B cell (primary cell): ENCODE data around the gene TNFSF8. TPM values are rescaled to one million over a fixed set of nuclear protein-coding genes. Genes with fewer than 3 reads are reported as not detected.

Source experiments
- ATAC-seq: fragments of 200-7000 bp; cut with Tn5 transposase; one replicate; pipeline ENCODE4 v1.10.0; 2021; ENCODE audit warnings: low read depth, mild to moderate bottlenecking, moderate number of reproducible peaks, moderate library complexity
- CTCF ChIA-PET: fragments of 350-600 bp; sonication (Branson Sonifier 250); formaldehyde crosslinking; loops from one replicate; lab custom pipeline; 2021; ENCODE audit warnings: antibody characterized with exemption, inconsistent platforms; lab: Charles Lee
- POLR2A ChIA-PET: fragments of 350-600 bp; sonication (Branson Sonifier 250); formaldehyde crosslinking; loops from one replicate; lab custom pipeline; 2021; ENCODE audit warnings: antibody characterized with exemption; lab: Charles Lee
- DNase-seq: peaks from one replicate; pipeline ENCODE4 v3.0.0; 2013
- H2AFZ ChIP-seq: 2 replicates; pipeline ENCODE4 v1.6.1; 2012; ENCODE audit warnings: mild to moderate bottlenecking, low read depth, low read length; ENCODE audit not compliant: insufficient read depth, poor library complexity, severe bottlenecking
- H3K27ac ChIP-seq, 2 donors: 1 replicate in 1 of 2; 2 replicates in 1 of 2; pipeline ENCODE4 v1.5.1; 2012 to 2013; ENCODE audit warnings: low read length in 2 of 2, mild to moderate bottlenecking in 2 of 2, moderate library complexity in 1 of 2
- H3K27me3 ChIP-seq, 4 experiments: fragments of 200-600 bp in 1 of 4; sonication (generic) in 1 of 4; replicated peaks in 1 of 4; 1 replicate in 2 of 4; 2 replicates in 2 of 4; pipeline versions ENCODE4 v1.6.1 to v1.7.0; 2013 to 2016; ENCODE audit warnings: low read length in 3 of 4, mild to moderate bottlenecking in 2 of 4, mixed read lengths in 1 of 4, moderate library complexity in 1 of 4; ENCODE audit not compliant: insufficient read depth in 4 of 4, control insufficient read depth in 3 of 4; ENCODE audit errors: control extremely low read depth in 1 of 4
- H3K36me3 ChIP-seq, 2 experiments: replicated peaks in 1 of 2; 1 replicate in 1 of 2; 2 replicates in 1 of 2; pipeline versions ENCODE4 v1.6.1 to v1.7.1; 2013; ENCODE audit warnings: low read length in 1 of 2; ENCODE audit not compliant: insufficient read depth in 2 of 2, control insufficient read depth in 1 of 2; ENCODE audit errors: control extremely low read depth in 1 of 2, extremely low read depth in 1 of 2
- H3K4me1 ChIP-seq, 2 donors: fragments of 200-600 bp in 1 of 2; sonication (generic) in 1 of 2; 1 replicate in 1 of 2; 2 replicates in 1 of 2; pipeline versions ENCODE4 v1.5.1 to v1.6.1; 2013 to 2017; ENCODE audit warnings: low read length in 2 of 2; ENCODE audit not compliant: control insufficient read depth in 2 of 2, insufficient read depth in 2 of 2
- H3K4me2 ChIP-seq: replicated peaks from 2 replicates; pipeline ENCODE3; 2012; ENCODE audit warnings: mild to moderate bottlenecking, low read depth, low read length; ENCODE audit not compliant: poor library complexity, severe bottlenecking
- H3K4me3 ChIP-seq, 5 experiments: fragments of 200-600 bp in 1 of 5; sonication (generic) in 1 of 5; 1 replicate in 3 of 5; 2 replicates in 2 of 5; pipeline versions ENCODE4 v1.5.1 to v1.7.0; 2011 to 2016; ENCODE audit warnings: low read length in 4 of 5, mild to moderate bottlenecking in 4 of 5, low read depth in 2 of 5, control low read depth in 1 of 5, moderate library complexity in 1 of 5; ENCODE audit not compliant: insufficient read depth in 1 of 5; ENCODE audit errors: control extremely low read depth in 1 of 5, extremely low read depth in 1 of 5
- H3K79me2 ChIP-seq: fragments of 200-600 bp; sonication (generic); one replicate; pipeline ENCODE4 v1.6.0; 2016; ENCODE audit warnings: low read length; ENCODE audit not compliant: control insufficient read depth, insufficient read depth
- H3K9ac ChIP-seq: fragments of 200-600 bp; sonication (generic); 2 replicates; pipeline ENCODE4 v1.6.1; 2017; ENCODE audit warnings: mild to moderate bottlenecking, low read length, moderate library complexity
- H3K9me3 ChIP-seq, 3 donors: one replicate each; pipeline versions ENCODE4 v1.6.1 to v1.7.1; 2013; ENCODE audit warnings: low read length in 2 of 3; ENCODE audit not compliant: control insufficient read depth in 2 of 3, insufficient read depth in 1 of 3; ENCODE audit errors: control extremely low read depth in 1 of 3
- H4K20me1 ChIP-seq: 2 replicates; pipeline ENCODE4 v1.6.0; 2012; ENCODE audit warnings: mild to moderate bottlenecking, low read length; ENCODE audit not compliant: insufficient read depth, control insufficient read depth, poor library complexity, severe bottlenecking
- H3K27ac Mint-ChIP-seq: one replicate; pipeline ENCODE4 v1.8.0; 2021; ENCODE audit warnings: mixed read lengths
- H3K27me3 Mint-ChIP-seq: one replicate; pipeline ENCODE4 v1.8.0; 2021; ENCODE audit warnings: mixed read lengths
- H3K4me1 Mint-ChIP-seq: one replicate; pipeline ENCODE4 v1.8.0; 2021; ENCODE audit warnings: mixed read lengths
- H3K4me3 Mint-ChIP-seq: one replicate; pipeline ENCODE4 v1.8.0; 2021; ENCODE audit warnings: mixed read lengths
- H3K9me3 Mint-ChIP-seq: one replicate; pipeline ENCODE4 v1.8.0; 2022; ENCODE audit warnings: mixed read lengths; ENCODE audit not compliant: insufficient read depth
- EZH2 ChIP-seq: IDR thresholded peaks from 2 replicates; pipeline ENCODE4 v1.6.1; 2012; ENCODE audit warnings: borderline replicate concordance, low read depth, mild to moderate bottlenecking, moderate library complexity, low read length; ENCODE audit not compliant: insufficient read depth, poor library complexity, severe bottlenecking
- WGBS: methylation state at CpG from one replicate; pipeline ENCODE4 v1.1.5; 2013; ENCODE audit warnings: missing lambda C conversion rate; ENCODE audit not compliant: insufficient coverage; 5-methylcytosine and 5-hydroxymethylcytosine counted together
- intact Hi-C: fragments of 100-400 bp; cut with micrococcal nuclease; formaldehyde crosslinking; loops from one replicate; pipeline ENCODE4 v1.10.0; 2022
- polyA plus RNA-seq: library from polyadenylated mRNA; depleted of rRNA; stranded (reverse); fragments of >200 nt; gene quantifications from 2 replicates; pipeline ENCODE4 v1.2.3, GENCODE V29; 2012
- total RNA-seq, 2 donors: library from RNA; stranded (reverse); fragments of 120-200 nt in 1 of 2; gene quantifications; 1 replicate in 1 of 2; 2 replicates in 1 of 2; pipeline versions ENCODE4 v1.2.3 to v1.2.4, GENCODE V29; 2013 to 2022
- TF ChIP-seq, protein P1 (sequence below): fragments of 200-600 bp; IDR thresholded peaks from one replicate; pipeline ENCODE4 v1.8.0; 2022; ENCODE audit warnings: antibody characterized with exemption, mild to moderate bottlenecking

TNFSF8 gene
- total and polyA plus RNA-seq, 2 donors (not counting 1 experiment from before 2014, with no cell fraction given) = 1.6 to 2.6 TPM

- intact Hi-C loops = no loop called here
- TF ChIP-seq EZH2 = no peak
- TF ChIP-seq, protein P1, sequence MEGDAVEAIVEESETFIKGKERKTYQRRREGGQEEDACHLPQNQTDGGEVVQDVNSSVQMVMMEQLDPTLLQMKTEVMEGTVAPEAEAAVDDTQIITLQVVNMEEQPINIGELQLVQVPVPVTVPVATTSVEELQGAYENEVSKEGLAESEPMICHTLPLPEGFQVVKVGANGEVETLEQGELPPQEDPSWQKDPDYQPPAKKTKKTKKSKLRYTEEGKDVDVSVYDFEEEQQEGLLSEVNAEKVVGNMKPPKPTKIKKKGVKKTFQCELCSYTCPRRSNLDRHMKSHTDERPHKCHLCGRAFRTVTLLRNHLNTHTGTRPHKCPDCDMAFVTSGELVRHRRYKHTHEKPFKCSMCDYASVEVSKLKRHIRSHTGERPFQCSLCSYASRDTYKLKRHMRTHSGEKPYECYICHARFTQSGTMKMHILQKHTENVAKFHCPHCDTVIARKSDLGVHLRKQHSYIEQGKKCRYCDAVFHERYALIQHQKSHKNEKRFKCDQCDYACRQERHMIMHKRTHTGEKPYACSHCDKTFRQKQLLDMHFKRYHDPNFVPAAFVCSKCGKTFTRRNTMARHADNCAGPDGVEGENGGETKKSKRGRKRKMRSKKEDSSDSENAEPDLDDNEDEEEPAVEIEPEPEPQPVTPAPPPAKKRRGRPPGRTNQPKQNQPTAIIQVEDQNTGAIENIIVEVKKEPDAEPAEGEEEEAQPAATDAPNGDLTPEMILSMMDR = no peak
- ChIA-PET POLR2A (no interaction called here), CTCF (no interaction called here)
- Mint-ChIP-seq H3K4me3 (no peak overlapping the region), H3K27me3 (peaks cover 17% of the 10 kb centered on the region), H3K27ac (no peak overlapping the region), H3K4me1 (peaks cover 17% of the 10 kb centered on the region), H3K9me3 (peaks cover 4% of the 10 kb centered on the region)
- peaks cover 0 to 16% (median 0%) of the 10 kb centered on the region in 4 experiments for H3K27me3 ChIP-seq
- ATAC-seq (no peak), DNase-seq (peak; percentile 18)
- H3K36me3 ChIP-seq = no peaks in the 10 kb centered on the region
- no peaks in the 10 kb centered on the region for H3K79me2 ChIP-seq
- no peaks in the 10 kb centered on the region for H4K20me1 ChIP-seq
- H3K4me2 ChIP-seq = no peak overlapping the region
- H3K4me1 ChIP-seq = peaks cover 5 to 15% of the 10 kb centered on the region in 2 donors
- H3K9me3 ChIP-seq = peaks cover 0 to 9% (median 0%) of the 10 kb centered on the region in 3 donors
- H3K9ac ChIP-seq = no peak overlapping the region
- H2AFZ ChIP-seq = no peak overlapping the region
- no CpG with 5 or more reads among the region's 5 CpGs for WGBS
- no peak overlapping the region for H3K4me3 ChIP-seq
- H3K27ac ChIP-seq = no peak overlapping the region
These were observed 24.7 kb upstream of the TNFSF8 start for GRCh38 chr9:114954956-114955582.

- 22% methylated on average over 5 of the region's 7 CpGs for WGBS
These were observed 23.6 kb upstream of the TNFSF8 start for GRCh38 chr9:114953959-114954358.

More at GRCh38 chr9:114953959-114954358, 23.6 kb upstream of the TNFSF8 start:
- peaks cover 5 to 15% of the 10 kb centered on the region in 2 donors for H3K4me1 ChIP-seq
- no peaks in the 10 kb centered on the region for H4K20me1 ChIP-seq
- H3K27me3 ChIP-seq = peaks cover 0 to 13% (median 0%) of the 10 kb centered on the region in 4 experiments
- H3K4me1 Mint-ChIP-seq = peaks cover 17% of the 10 kb centered on the region
- no peak overlapping the region for H3K9ac ChIP-seq
- no peak overlapping the region for H3K27ac Mint-ChIP-seq
- no peak overlapping the region for H3K27ac ChIP-seq
- no peaks in the 10 kb centered on the region for H3K36me3 ChIP-seq
- ATAC-seq (no peak), DNase-seq (no peak)
- POLR2A ChIA-PET = interaction anchor here (0.6 kb wide), 1 partner anchor 38 kb away, joined by 3 read pairs; no protein-coding TSS in a partner anchor
- intact Hi-C loops = no loop called here
- H3K4me3 ChIP-seq = no peak overlapping the region
- H3K79me2 ChIP-seq = no peaks in the 10 kb centered on the region
- CTCF ChIA-PET = no interaction called here
- H3K4me2 ChIP-seq = no peak overlapping the region
- TF ChIP-seq EZH2 = no peak
- TF ChIP-seq, protein P1 = no peak
- H2AFZ ChIP-seq = no peak overlapping the region
- H3K4me3 Mint-ChIP-seq = no peak overlapping the region
- peaks cover 17% of the 10 kb centered on the region for H3K27me3 Mint-ChIP-seq
- H3K9me3 Mint-ChIP-seq = no peaks in the 10 kb centered on the region
- no peaks in the 10 kb centered on the region for H3K9me3 ChIP-seq
